ENCODE results near the gene LRRC59. TPM values are rescaled to one million over a fixed set of nuclear protein-coding genes. Genes with fewer than 3 reads are reported as not detected.

Gene LRRC59
- total RNA-seq, 1 donor from 2014 or later, result 113 TPM

Other genes with a start within 250 kb of the LRRC59 start
- gene PPP1R9B, start 246.8 kb downstream of the LRRC59 start, total RNA-seq, result 90.1 and 91.3 TPM in 2 replicates
- gene SGCA, start 231.5 kb downstream of the LRRC59 start, total RNA-seq, result 0.30 TPM in 1 of 2 replicates, not detected in the other
- gene COL1A1, start 195.9 kb downstream of the LRRC59 start, total RNA-seq, result 1.6 and 2.0 TPM in 2 replicates
- 0.44 and 0.47 TPM in 2 replicates for gene TMEM92, start 123.1 kb downstream of the LRRC59 start, total RNA-seq
- gene XYLT2, start 51.4 kb downstream of the LRRC59 start, total RNA-seq, result 65.3 and 66.5 TPM in 2 replicates
- gene MRPL27, start 24.3 kb downstream of the LRRC59 start, total RNA-seq, result 80.5 and 83.3 TPM in 2 replicates
- 30.7 and 35.4 TPM in 2 replicates for gene EME1, start 24.3 kb downstream of the LRRC59 start, total RNA-seq
- gene ACSF2, start 28.7 kb upstream of the LRRC59 start, total RNA-seq, result 13.6 and 16.5 TPM in 2 replicates
- gene CHAD, start 71.4 kb upstream of the LRRC59 start, total RNA-seq, result not detected in 2 replicates
- 53.6 and 61.2 TPM in 2 replicates for gene RSAD1, start 81.3 kb upstream of the LRRC59 start, total RNA-seq
- 3.5 TPM in 2 replicates for gene MYCBPAP, start 110.9 kb upstream of the LRRC59 start, total RNA-seq
- not detected in 2 replicates for gene EPN3, start 135.2 kb upstream of the LRRC59 start, total RNA-seq
- 21.6 and 22.4 TPM in 2 replicates for gene SPATA20, start 149.7 kb upstream of the LRRC59 start, total RNA-seq
- 0.07 TPM in 1 of 2 replicates, not detected in the other for gene CACNA1G, start 163.2 kb upstream of the LRRC59 start, total RNA-seq
- not detected in 2 replicates for gene ABCC3, start 237.4 kb upstream of the LRRC59 start, total RNA-seq

Data from activated CD4-positive, alpha-beta T cell treated with anti-CD3 and anti-CD28 coated beads, Interleukin-2, amount 10 ng/mL, durations not matched to agents 24 days and 14 days (primary cell).